Stimulated activated CD8-positive, alpha-beta memory T cell treated with anti-CD3 and anti-CD28 coated beads, Interleukin-12 subunit alpha, Interleukin-12 subunit beta, amount 100 ng/mL, for 4 hours (primary cell): ENCODE measurements around the gene TERT.

Source experiments
- DNase-seq: peaks from one replicate; pipeline ENCODE4 v3.0.0-alpha.2; 2020; ENCODE audit warnings: low read depth

TERT gene

GRCh38 chr5:1318659-1319251 is 23.9 kb upstream of the TERT start:
- DNase-seq = no peak

GRCh38 chr5:1317921-1318565 is 23.2 kb upstream of the TERT start:
- DNase-seq = no peak

- no peak for DNase-seq
These were observed 21.9 kb upstream of the TERT start for GRCh38 chr5:1316588-1317340.

- DNase-seq = no peak
These were observed 21.1 kb upstream of the TERT start for GRCh38 chr5:1315709-1316587.

- no peak for DNase-seq
These were observed 20.3 kb upstream of the TERT start for GRCh38 chr5:1315018-1315708.

- no peak for DNase-seq
These were observed 19.7 kb upstream of the TERT start for GRCh38 chr5:1314564-1314982.

- DNase-seq = no peak
These were observed 18.3 kb upstream of the TERT start for GRCh38 chr5:1312993-1313833.

- no peak for DNase-seq
These were observed 17.3 kb upstream of the TERT start for GRCh38 chr5:1312206-1312605.

GRCh38 chr5:1311439-1312055 is 16.7 kb upstream of the TERT start:
- no peak for DNase-seq

GRCh38 chr5:1310118-1310517 is 15.2 kb upstream of the TERT start:
- DNase-seq = no peak

- no peak for DNase-seq
These were observed 9.2 kb upstream of the TERT start for GRCh38 chr5:1304033-1304432.

- DNase-seq = no peak
These were observed 7.4 kb upstream of the TERT start for GRCh38 chr5:1302258-1302657.

- DNase-seq = no peak
These were observed 5.8 kb upstream of the TERT start for GRCh38 chr5:1300581-1301083.

GRCh38 chr5:1299961-1300360 is 5.1 kb upstream of the TERT start:
- DNase-seq = no peak

- no peak for DNase-seq
These were observed 4.6 kb upstream of the TERT start for GRCh38 chr5:1299511-1299850.

GRCh38 chr5:1298723-1299510 is 4.0 kb upstream of the TERT start:
- DNase-seq = no peak

- no peak for DNase-seq
These were observed 3.2 kb upstream of the TERT start for GRCh38 chr5:1298067-1298551.

- DNase-seq = no peak
These were observed 2.4 kb upstream of the TERT start for GRCh38 chr5:1297243-1297642.

- DNase-seq = no peak
These were observed 776 bp upstream of the TERT start for GRCh38 chr5:1295650-1296037.
